T-cell (primary cell): ENCODE measurements around the gene ZFPM1. TPM values are rescaled to one million over a fixed set of nuclear protein-coding genes. Genes with fewer than 3 reads are reported as not detected.

Experiments used
- ATAC-seq, 4 experiments: fragments of 200-7000 bp in 3 of 4; fragments of 150-1000 bp in 1 of 4; cut with Tn5 transposase; replicated peaks in 1 of 4; 1 replicate in 3 of 4; 2 replicates in 1 of 4; pipeline ENCODE4 v1.10.0; 2021; ENCODE audit warnings: moderate library complexity in 3 of 4, mild to moderate bottlenecking in 2 of 4, moderate number of reproducible peaks in 1 of 4
- CTCF ChIA-PET, 2 donors: fragments of 300-600 bp; sonication (Branson Sonifier 250); formaldehyde crosslinking; loops; one replicate each; lab custom pipeline; 2022; ENCODE audit warnings: antibody characterized with exemption in 2 of 2; lab: Charles Lee
- POLR2A ChIA-PET, 2 donors: fragments of 300-600 bp; sonication (Branson Sonifier 250); formaldehyde crosslinking; loops; one replicate each; lab custom pipeline; 2022; ENCODE audit warnings: antibody characterized with exemption in 2 of 2; lab: Charles Lee
- DNase-seq, 35 experiments: peaks; one replicate each; pipeline versions ENCODE4 v3.0.0 to v3.0.0-alpha.2; 2013 to 2023
- H3K27ac ChIP-seq: one replicate; pipeline ENCODE4 v1.5.1; 2013; ENCODE audit warnings: low read length
- H3K27me3 ChIP-seq, 2 experiments: replicated peaks in 1 of 2; 1 replicate in 1 of 2; 2 replicates in 1 of 2; pipeline versions ENCODE4 v1.6.1 to v1.7.0; 2013; ENCODE audit warnings: low read length in 1 of 2, mixed read lengths in 1 of 2; ENCODE audit not compliant: control insufficient read depth in 2 of 2, insufficient read depth in 2 of 2; ENCODE audit errors: extremely low read depth in 1 of 2
- H3K36me3 ChIP-seq, 2 donors: 1 replicate in 1 of 2; 2 replicates in 1 of 2; pipeline versions ENCODE4 v1.6.1 to v1.7.0; 2013; ENCODE audit warnings: low read length in 1 of 2; ENCODE audit not compliant: control insufficient read depth in 2 of 2, insufficient read depth in 1 of 2; ENCODE audit errors: extremely low read depth in 1 of 2
- H3K4me1 ChIP-seq, 2 experiments: 1 replicate in 1 of 2; 2 replicates in 1 of 2; pipeline versions ENCODE4 v1.6.1 to v1.7.0; 2013; ENCODE audit warnings: low read length in 2 of 2, mixed read lengths in 1 of 2; ENCODE audit not compliant: insufficient read depth in 2 of 2, control insufficient read depth in 1 of 2; ENCODE audit errors: extremely low read depth in 1 of 2
- H3K4me3 ChIP-seq, 2 donors: 1 replicate in 1 of 2; 2 replicates in 1 of 2; pipeline versions ENCODE4 v1.5.1 to v1.7.0; 2013; ENCODE audit warnings: mild to moderate bottlenecking in 2 of 2, low read length in 1 of 2, moderate library complexity in 1 of 2; ENCODE audit not compliant: control insufficient read depth in 1 of 2; ENCODE audit errors: extremely low read depth in 1 of 2
- H3K9me3 ChIP-seq: 2 replicates; pipeline ENCODE4 v1.7.0; 2013
- H3K27ac Mint-ChIP-seq, 2 donors: one replicate each; pipeline ENCODE4 v1.8.0; 2020 to 2021; ENCODE audit warnings: mild to moderate bottlenecking in 2 of 2, mixed read lengths in 2 of 2
- H3K27me3 Mint-ChIP-seq, 2 donors: one replicate each; pipeline ENCODE4 v1.8.0; 2021 to 2022; ENCODE audit warnings: mixed read lengths in 2 of 2
- H3K36me3 Mint-ChIP-seq: one replicate; pipeline ENCODE4 v1.8.0; 2021; ENCODE audit warnings: mixed read lengths
- H3K4me1 Mint-ChIP-seq, 3 donors: one replicate each; pipeline ENCODE4 v1.8.0; 2020 to 2022; ENCODE audit warnings: mixed read lengths in 3 of 3, mild to moderate bottlenecking in 1 of 3
- H3K4me3 Mint-ChIP-seq, 3 donors: one replicate each; pipeline ENCODE4 v1.8.0; 2020 to 2022; ENCODE audit warnings: mild to moderate bottlenecking in 3 of 3, mixed read lengths in 3 of 3, moderate library complexity in 3 of 3
- H3K9me3 Mint-ChIP-seq, 3 donors: one replicate each; pipeline ENCODE4 v1.8.0; 2020 to 2022; ENCODE audit warnings: mixed read lengths in 3 of 3
- WGBS: methylation state at CpG from one replicate; pipeline ENCODE4 v1.1.5; 2013; ENCODE audit warnings: missing lambda C conversion rate; ENCODE audit not compliant: insufficient coverage; 5-methylcytosine and 5-hydroxymethylcytosine counted together
- total RNA-seq, 35 experiments: library from RNA in 6 of 35; stranded (reverse) in 6 of 35; fragments of 120-200 nt in 1 of 35; gene quantifications; one replicate each; pipeline versions ENCODE4 v1.2.1 to v1.2.4 and lab custom pipeline; 2013 to 2026

Gene ZFPM1
- total RNA-seq, 5 donors from 2014 or later (not counting 1 experiment from before 2014, with no cell fraction given), result 19.6 to 38.4 (median 33.1) TPM

GRCh38 chr16:88417684-88418476, 35.2 kb upstream of the ZFPM1 start:
- ChIA-PET CTCF (no interaction called here), POLR2A (no interaction called here)
- H3K9me3 ChIP-seq, result no peaks in the 10 kb centered on the region
- H3K27ac Mint-ChIP-seq, result no peak overlapping the region
- no peak for ATAC-seq
- H3K36me3 Mint-ChIP-seq, result no peaks in the 10 kb centered on the region
- no peak overlapping the region for H3K27ac ChIP-seq
- H3K36me3 ChIP-seq, result no peaks in the 10 kb centered on the region
- peaks cover 0 to 4% (median 0%) of the 10 kb centered on the region in 3 donors for H3K9me3 Mint-ChIP-seq
- no peaks in the 10 kb centered on the region for H3K4me1 Mint-ChIP-seq
- H3K27me3 Mint-ChIP-seq, result peaks cover 0 to 5% of the 10 kb centered on the region in 2 donors
- no peak for DNase-seq
- no peak overlapping the region for H3K4me3 Mint-ChIP-seq
- peaks cover 0 to 57% of the 10 kb centered on the region in 2 experiments for H3K27me3 ChIP-seq
- H3K4me3 ChIP-seq, result no peak overlapping the region
- H3K4me1 ChIP-seq, result no peaks in the 10 kb centered on the region
- 83% methylated on average over 12 of the region's 17 CpGs for WGBS

GRCh38 chr16:88418869-88419268, 34.2 kb upstream of the ZFPM1 start:
- Mint-ChIP-seq H3K4me1 (no peaks in the 10 kb centered on the region), H3K27ac (no peak overlapping the region), H3K36me3 (no peaks in the 10 kb centered on the region), H3K27me3 (peaks cover 0 to 5% of the 10 kb centered on the region in 2 donors), H3K4me3 (no peak overlapping the region), H3K9me3 (peaks cover 0 to 6% (median 0%) of the 10 kb centered on the region in 3 donors)
- H3K27me3 ChIP-seq, result peaks cover 0 to 57% of the 10 kb centered on the region in 2 experiments
- CTCF ChIA-PET, result no interaction called here
- H3K4me1 ChIP-seq, result no peaks in the 10 kb centered on the region
- H3K9me3 ChIP-seq, result no peaks in the 10 kb centered on the region
- H3K4me3 ChIP-seq, result no peak overlapping the region
- no peaks in the 10 kb centered on the region for H3K36me3 ChIP-seq
- DNase-seq (no peak), ATAC-seq (no peak)
- 84% methylated on average over 17 of the region's 18 CpGs for WGBS
- H3K27ac ChIP-seq, result no peak overlapping the region
- POLR2A ChIA-PET, result no interaction called here

GRCh38 chr16:88419790-88420189, 33.3 kb upstream of the ZFPM1 start:
- no peaks in the 10 kb centered on the region for H3K36me3 Mint-ChIP-seq
- H3K27ac Mint-ChIP-seq, result no peak overlapping the region
- no peak overlapping the region for H3K4me3 ChIP-seq
- ATAC-seq (no peak), DNase-seq (no peak)
- H3K4me3 Mint-ChIP-seq, result no peak overlapping the region
- H3K4me1 ChIP-seq, result no peaks in the 10 kb centered on the region
- H3K4me1 Mint-ChIP-seq, result peaks cover 0 to 8% (median 0%) of the 10 kb centered on the region in 3 donors
- ChIA-PET POLR2A (no interaction called here), CTCF (no interaction called here)
- WGBS, result 90% methylated on average over 6 of the region's 10 CpGs
- peaks cover 0 to 5% of the 10 kb centered on the region in 2 donors for H3K27me3 Mint-ChIP-seq
- peaks cover 0 to 50% of the 10 kb centered on the region in 2 experiments for H3K27me3 ChIP-seq
- no peaks in the 10 kb centered on the region for H3K36me3 ChIP-seq
- no peaks in the 10 kb centered on the region for H3K9me3 ChIP-seq
- H3K9me3 Mint-ChIP-seq, result peaks cover 0 to 6% (median 0%) of the 10 kb centered on the region in 3 donors
- no peak overlapping the region for H3K27ac ChIP-seq

- Mint-ChIP-seq H3K4me1 (peaks cover 0 to 13% (median 3%) of the 10 kb centered on the region in 3 donors), H3K4me3 (no peak overlapping the region), H3K27ac (no peak overlapping the region), H3K9me3 (peaks cover 0 to 6% (median 0%) of the 10 kb centered on the region in 3 donors), H3K27me3 (peaks cover 0 to 5% of the 10 kb centered on the region in 2 donors), H3K36me3 (no peaks in the 10 kb centered on the region)
- 87% methylated on average over 11 of the region's 12 CpGs for WGBS
- no peak for ATAC-seq
- Histone ChIP-seq H3K36me3 (no peaks in the 10 kb centered on the region), H3K27ac (no peak overlapping the region), H3K4me3 (no peak overlapping the region), H3K27me3 (peaks cover 0 to 46% of the 10 kb centered on the region in 2 experiments), H3K4me1 (no peaks in the 10 kb centered on the region), H3K9me3 (no peaks in the 10 kb centered on the region)
- ChIA-PET POLR2A (no interaction called here), CTCF (no interaction called here)
- DNase-seq, result no peak
Observed at GRCh38 chr16:88420496-88420895, 32.6 kb upstream of the ZFPM1 start.

GRCh38 chr16:88421301-88421700, 31.8 kb upstream of the ZFPM1 start:
- DNase-seq (no peak), ATAC-seq (no peak)
- POLR2A ChIA-PET, result no interaction called here
- Histone ChIP-seq H3K36me3 (no peaks in the 10 kb centered on the region), H3K9me3 (no peaks in the 10 kb centered on the region), H3K4me3 (no peak overlapping the region), H3K4me1 (no peaks in the 10 kb centered on the region), H3K27me3 (peaks cover 0 to 40% of the 10 kb centered on the region in 2 experiments), H3K27ac (no peak overlapping the region)
- no peaks in the 10 kb centered on the region for H3K36me3 Mint-ChIP-seq
- H3K27me3 Mint-ChIP-seq, result peaks cover 0 to 5% of the 10 kb centered on the region in 2 donors
- H3K4me1 Mint-ChIP-seq, result peaks cover 0 to 13% (median 3%) of the 10 kb centered on the region in 3 donors
- peaks cover 0 to 6% (median 0%) of the 10 kb centered on the region in 3 donors for H3K9me3 Mint-ChIP-seq
- 91% methylated on average over 13 of the region's 14 CpGs for WGBS
- H3K4me3 Mint-ChIP-seq, result no peak overlapping the region
- no peak overlapping the region for H3K27ac Mint-ChIP-seq
- CTCF ChIA-PET, result no interaction called here

GRCh38 chr16:88421871-88422433, 31.1 kb upstream of the ZFPM1 start:
- Mint-ChIP-seq H3K27me3 (peaks cover 0 to 5% of the 10 kb centered on the region in 2 donors), H3K4me1 (peaks cover 0 to 13% (median 3%) of the 10 kb centered on the region in 3 donors), H3K4me3 (no peak overlapping the region), H3K9me3 (peaks cover 0 to 6% (median 0%) of the 10 kb centered on the region in 3 donors), H3K36me3 (no peaks in the 10 kb centered on the region), H3K27ac (no peak overlapping the region)
- Histone ChIP-seq H3K9me3 (no peaks in the 10 kb centered on the region), H3K27ac (no peak overlapping the region), H3K4me3 (no peak overlapping the region), H3K36me3 (no peaks in the 10 kb centered on the region), H3K4me1 (no peaks in the 10 kb centered on the region), H3K27me3 (peaks cover 0 to 38% of the 10 kb centered on the region in 2 experiments)
- ATAC-seq (no peak), DNase-seq (no peak)
- ChIA-PET CTCF (no interaction called here), POLR2A (interaction anchor here in 1 of 2 donors (0.5 kb wide), 1 partner anchor 122 kb away, joined by 4 read pairs; no protein-coding TSS in a partner anchor)
- WGBS, result 47% methylated on average over 5 of the region's 5 CpGs
